RWPE1 (cell line): ENCODE measurements around the gene CPED1.

Experiments used
- CTCF ChIA-PET: fragments of 350-600 bp; sonication (Branson Sonifier 250); formaldehyde crosslinking; extraction: SDS; loops from one replicate; lab custom pipeline; 2021; lab: Yijun Ruan, JAX
- POLR2A ChIA-PET: fragments of 400-600 bp; formaldehyde crosslinking; extraction: SDS; loops from one replicate; lab custom pipeline; 2020; ENCODE audit warnings: antibody characterized with exemption; ENCODE audit not compliant: low non-redundant PET; lab: Yijun Ruan, JAX
- DNase-seq: peaks from one replicate; pipeline ENCODE4 v3.0.0; 2012; ENCODE audit warnings: low spot score
- H3K27ac ChIP-seq: fragments of 450-650 bp; 2 replicates; pipeline ENCODE4 v1.5.1; 2017
- CTCF ChIP-seq: fragments of 450-650 bp; conservative IDR thresholded peaks from 2 replicates; pipeline ENCODE4 v1.5.1; 2017; ENCODE audit warnings: low read depth, mild to moderate bottlenecking

CPED1 gene

DNA sequence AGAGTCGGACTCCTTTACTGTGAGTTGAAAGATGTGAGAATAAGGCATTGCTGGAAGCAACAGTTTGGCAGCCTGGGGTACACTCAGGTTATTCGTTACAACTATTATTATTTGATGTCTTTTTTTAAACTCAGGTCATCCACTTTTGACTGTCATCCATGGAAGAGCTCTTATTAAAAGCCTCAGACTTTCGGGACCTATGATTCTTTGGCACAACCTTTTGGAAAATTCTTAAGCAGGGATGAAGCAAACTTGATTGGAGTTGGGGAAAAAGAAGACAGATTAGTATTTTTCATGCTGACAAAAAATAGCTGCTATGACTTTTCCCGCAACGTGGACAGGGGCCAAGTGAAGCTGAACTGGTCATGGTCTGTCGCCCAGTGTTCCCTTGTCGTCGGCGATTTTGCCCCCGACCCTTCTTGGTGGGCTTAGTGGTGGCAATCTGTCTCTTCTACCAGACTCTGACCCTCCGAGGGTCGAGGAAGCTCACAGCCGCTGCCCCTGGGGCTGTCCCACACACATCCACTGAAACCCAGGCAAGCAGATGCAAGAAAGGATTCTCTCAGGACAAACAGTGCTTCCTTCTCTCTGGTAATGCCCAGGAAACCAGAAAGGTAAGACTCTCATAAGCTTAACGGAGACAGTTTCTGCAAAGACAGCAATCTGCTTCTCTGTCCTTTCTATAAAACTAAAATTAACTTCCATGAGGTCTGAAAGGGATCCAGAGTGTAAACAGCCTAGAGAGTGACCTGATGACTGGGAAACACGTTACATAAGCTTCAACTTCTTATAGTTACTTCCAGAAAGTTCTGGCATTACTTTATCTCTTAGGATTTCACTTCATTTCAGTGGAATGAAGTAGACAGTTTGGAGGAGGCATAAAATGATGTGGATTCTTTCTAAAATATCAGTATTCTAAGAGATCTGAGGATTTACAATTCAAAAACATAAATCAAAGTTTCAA lies 1.0 kb downstream of the CPED1 start:
- POLR2A ChIA-PET: interaction anchor here (0.6 kb wide), 1 partner anchor 94 kb away, joined by 3 read pairs; no protein-coding TSS in a partner anchor
- CTCF ChIA-PET: interaction anchor here (1.0 to 3.4 kb wide), 3 partner anchors 92 to 119 kb away, joined by 4 to 20 read pairs (median 5); no protein-coding TSS in a partner anchor
- no peak for DNase-seq
- no peak for TF ChIP-seq CTCF
- no peak overlapping the region for H3K27ac ChIP-seq

DNA sequence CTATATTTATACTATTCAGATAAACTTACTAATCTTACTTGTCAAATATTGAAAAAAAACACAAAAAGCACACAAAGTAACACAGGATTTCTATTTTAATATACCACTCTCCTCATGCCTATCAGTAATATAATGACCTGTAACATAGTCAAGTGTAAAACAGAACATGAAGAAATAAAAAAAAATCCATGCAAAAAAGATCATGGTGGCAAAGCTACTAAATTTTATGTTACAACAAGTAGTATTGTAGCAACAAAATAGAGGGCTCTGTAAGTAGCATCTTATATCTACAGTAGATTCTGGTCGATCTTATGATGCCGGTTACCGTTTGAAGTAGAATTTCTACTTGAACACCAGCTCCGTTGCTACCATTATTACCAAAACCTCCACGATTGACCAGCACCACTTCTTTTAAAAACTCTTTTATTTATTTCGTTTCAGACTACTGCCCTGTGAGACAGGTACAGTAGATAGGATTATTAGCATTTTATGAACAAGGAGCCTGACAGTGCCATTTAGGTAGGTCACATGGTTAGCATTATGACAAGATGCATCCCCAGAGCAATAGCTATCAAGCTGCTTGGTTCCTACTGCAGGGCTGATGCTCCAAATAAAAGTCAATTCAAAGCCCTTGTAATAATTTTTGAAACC lies 2.1 kb downstream of the CPED1 start:
- no peak for DNase-seq
- H3K27ac ChIP-seq: no peak overlapping the region
- CTCF ChIA-PET: interaction anchor here (1.2 to 1.4 kb wide), 2 partner anchors 91 to 118 kb away, joined by 4 read pairs; no protein-coding TSS in a partner anchor
- TF ChIP-seq CTCF: no peak
- POLR2A ChIA-PET: no interaction called here

DNA sequence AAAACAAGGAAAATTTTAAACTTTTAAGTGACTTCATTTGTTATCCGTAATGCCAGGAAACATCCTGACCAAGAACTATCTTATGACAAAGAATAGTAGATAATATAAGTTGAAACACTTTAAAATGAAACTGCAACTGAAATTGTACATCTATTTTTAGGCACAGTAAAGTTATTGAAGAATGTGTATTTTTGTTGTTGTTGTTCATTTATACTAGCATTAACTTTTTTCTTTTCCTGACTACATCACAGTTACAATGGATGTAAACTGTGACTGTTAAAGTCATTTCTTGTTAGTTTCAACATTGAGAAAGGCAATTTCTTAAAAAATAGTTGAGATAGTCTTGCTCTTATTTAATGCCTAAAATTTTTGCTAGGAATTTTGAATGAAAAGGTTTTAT lies 2.6 kb downstream of the CPED1 start:
- DNase-seq: no peak
- ChIA-PET POLR2A (no interaction called here), CTCF (interaction anchor here (1.2 to 1.4 kb wide), 2 partner anchors 91 to 117 kb away, joined by 4 read pairs; no protein-coding TSS in a partner anchor)
- H3K27ac ChIP-seq: no peak overlapping the region
- no peak for TF ChIP-seq CTCF

GRCh38 chr7:120991581-120991980 lies 3.1 kb downstream of the CPED1 start:
- TF ChIP-seq CTCF: no peak
- no peak overlapping the region for H3K27ac ChIP-seq
- ChIA-PET POLR2A (no interaction called here), CTCF (interaction anchor here (0.5 kb wide), 1 partner anchor 11 kb away, joined by 3 read pairs; no protein-coding TSS in a partner anchor)
- no peak for DNase-seq

- ChIA-PET CTCF (interaction anchor here (0.5 kb wide), 1 partner anchor 10 kb away, joined by 3 read pairs; no protein-coding TSS in a partner anchor), POLR2A (no interaction called here)
- no peak for TF ChIP-seq CTCF
- no peak overlapping the region for H3K27ac ChIP-seq
- no peak for DNase-seq
These were observed 3.9 kb downstream of the CPED1 start for GRCh38 chr7:120992272-120992964.
